OCI-LY7 (cell line): ENCODE measurements around the gene MIEF1. TPM values are rescaled to one million over a fixed set of nuclear protein-coding genes. Genes with fewer than 3 reads are reported as not detected.

ENCODE experiments used
- BruUV-seq: library from RNA; stranded (reverse); fragments of 400-500 nt; replicated peaks from 2 replicates; lab custom pipeline; 2021; lab: Mats Ljungman, UMichigan
- CTCF ChIA-PET: fragments of 300-600 bp; sonication (Branson Sonifier 250); formaldehyde crosslinking; loops from one replicate; lab custom pipeline; 2022; ENCODE audit warnings: antibody characterized with exemption; ENCODE audit not compliant: unreplicated experiment; lab: Charles Lee
- POLR2A ChIA-PET: fragments of 300-600 bp; sonication (Branson Sonifier 250); formaldehyde crosslinking; loops from one replicate; lab custom pipeline; 2022; ENCODE audit warnings: antibody characterized with exemption; lab: Charles Lee
- DNase-seq: peaks from one replicate; pipeline ENCODE4 v3.0.0-alpha.2; 2015; ENCODE audit warnings: low spot score
- H2AFZ ChIP-seq: fragments of 200-600 bp; sonication (generic), shearing (Covaris generic); 2 replicates; pipeline ENCODE4 v1.6.1; 2014; ENCODE audit warnings: mild to moderate bottlenecking, antibody characterized with exemption, low read length, moderate library complexity
- H3K27ac ChIP-seq: fragments of 200-600 bp; sonication (generic); 2 replicates; pipeline ENCODE4 v1.5.1; 2014; ENCODE audit warnings: mixed run types, low read depth, mild to moderate bottlenecking, moderate library complexity, low read length, inconsistent platforms; ENCODE audit not compliant: poor library complexity, severe bottlenecking
- H3K36me3 ChIP-seq: fragments of 200-600 bp; sonication (generic); 2 replicates; pipeline ENCODE4 v1.6.1; 2014; ENCODE audit warnings: mild to moderate bottlenecking, antibody characterized with exemption, low read length, moderate library complexity, mixed read lengths; ENCODE audit not compliant: insufficient read depth
- H3K4me1 ChIP-seq: fragments of 200-600 bp; sonication (generic); 2 replicates; pipeline ENCODE4 v1.5.1; 2014; ENCODE audit warnings: mild to moderate bottlenecking, low read length; ENCODE audit not compliant: insufficient read depth, poor library complexity, severe bottlenecking
- H3K4me2 ChIP-seq: fragments of 200-600 bp; sonication (generic); 2 replicates; pipeline ENCODE4 v1.6.1; 2014; ENCODE audit warnings: mild to moderate bottlenecking, low read length
- H3K4me3 ChIP-seq: fragments of 200-600 bp; sonication (generic); 2 replicates; pipeline ENCODE4 v1.5.1; 2014; ENCODE audit warnings: mild to moderate bottlenecking, low read depth, low read length; ENCODE audit not compliant: poor library complexity, severe bottlenecking
- H3K79me2 ChIP-seq: fragments of 200-600 bp; sonication (generic); 2 replicates; pipeline ENCODE4 v1.6.1; 2016; ENCODE audit warnings: low read depth, mild to moderate bottlenecking, low read length, moderate library complexity, mixed read lengths; ENCODE audit not compliant: insufficient read depth
- H3K9me2 ChIP-seq: fragments of 200-600 bp; sonication (generic); 2 replicates; pipeline ENCODE4 v1.6.1; 2016; ENCODE audit warnings: mild to moderate bottlenecking, low read length, mixed read lengths; ENCODE audit not compliant: insufficient read depth
- H3K9me3 ChIP-seq: fragments of 200-600 bp; sonication (generic); 2 replicates; pipeline ENCODE4 v1.6.1; 2014; ENCODE audit warnings: mild to moderate bottlenecking, mixed run types, low read length, mixed read lengths
- H4K20me1 ChIP-seq: fragments of 200-600 bp; sonication (generic); 2 replicates; pipeline ENCODE4 v1.6.1; 2014; ENCODE audit warnings: mild to moderate bottlenecking, antibody characterized with exemption, low read length, moderate library complexity, mixed read lengths; ENCODE audit not compliant: insufficient read depth
- CTCF ChIP-seq: fragments of 200-600 bp; sonication (generic); conservative IDR thresholded peaks from 2 replicates; pipeline ENCODE4 v1.5.1; 2014; ENCODE audit warnings: mild to moderate bottlenecking, antibody characterized with exemption, low read length, moderate library complexity, mixed read lengths
- EZH2phosphoT487 ChIP-seq: fragments of 200-600 bp; sonication (generic); IDR thresholded peaks from 2 replicates; pipeline ENCODE4 v1.6.1; 2018; ENCODE audit warnings: low read depth, borderline replicate concordance, mild to moderate bottlenecking, mixed run types, antibody characterized with exemption, low read length, moderate library complexity, mixed read lengths
- intact Hi-C: fragments of 100-400 bp; cut with micrococcal nuclease; formaldehyde crosslinking; loops from one replicate; pipeline ENCODE4 v1.10.0; 2022; ENCODE audit not compliant: unreplicated experiment
- total RNA-seq, 2 experiments: library from RNA; depleted of rRNA in 1 of 2; stranded (reverse); fragments of >200 nt in 1 of 2; shearing (Covaris generic) in 1 of 2; gene quantifications; 2 replicates each; pipeline ENCODE4 v1.2.3, GENCODE V29; 2014 to 2022

MIEF1 gene
- total RNA-seq, 2 experiments from 2014 or later, result 32.5 to 55.0 TPM

DNA sequence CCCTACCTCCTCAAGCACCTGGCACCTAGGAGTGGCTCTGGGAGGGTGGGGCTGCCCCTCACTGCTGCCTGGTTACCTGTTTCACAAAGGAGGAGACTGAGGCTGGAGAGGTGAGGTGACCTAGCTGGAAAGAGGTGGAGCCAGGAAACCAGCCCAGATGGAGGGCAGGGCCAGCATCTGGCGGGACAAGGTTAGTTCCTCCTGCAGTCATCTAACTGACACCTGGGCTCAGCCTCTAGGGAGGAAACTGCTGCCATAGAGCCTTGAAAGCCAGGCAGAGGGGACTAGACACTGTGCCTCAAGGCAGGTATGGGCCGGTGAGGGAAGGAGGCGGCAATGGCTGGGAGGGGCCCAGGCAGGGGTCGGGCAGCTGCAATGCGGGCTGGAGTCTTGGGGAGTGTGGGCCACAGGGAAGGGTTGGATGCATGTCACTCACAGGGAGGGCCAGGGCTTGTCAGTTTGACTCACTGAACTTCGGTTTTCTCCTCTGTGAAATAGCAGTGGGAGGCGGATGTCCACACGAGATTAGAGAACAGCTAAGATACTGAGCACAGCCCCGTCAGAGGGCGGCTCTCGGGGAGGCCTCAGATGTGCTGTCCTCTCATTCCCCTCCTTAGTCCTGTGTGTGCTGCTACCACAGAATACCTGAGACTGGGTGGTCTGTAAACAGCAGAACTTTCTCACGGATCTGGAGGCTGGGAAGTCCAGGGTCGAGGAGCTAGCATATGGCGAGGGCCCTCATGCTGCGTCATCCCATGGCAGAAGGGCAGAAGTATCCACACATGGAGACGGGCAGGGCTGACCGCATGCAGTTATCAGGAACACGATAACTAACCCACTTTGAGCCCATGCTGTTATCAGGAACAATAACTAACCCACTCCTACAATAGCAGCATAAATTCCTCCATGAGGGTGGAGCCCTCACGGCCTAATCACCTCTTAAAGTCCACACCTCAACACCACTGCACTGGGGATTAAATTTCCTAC lies 29.2 kb upstream of the MIEF1 start:
- POLR2A ChIA-PET, result interaction anchor here (0.5 to 1.0 kb wide), 2 partner anchors 25 to 152 kb away, joined by 3 to 4 read pairs; no protein-coding TSS in a partner anchor
- no TSS peak for BruUV-seq
- CTCF ChIA-PET, result interaction anchor here (0.6 kb wide), 1 partner anchor 47 kb away, joined by 35 read pairs; no protein-coding TSS in a partner anchor
- DNase-seq, result peak; percentile 84
- intact Hi-C loops, result loop anchor here (5.0 kb wide), 1 partner anchor 76 kb away; the partner anchor contains the start of gene TAB1
- H3K4me1 ChIP-seq, result peaks cover 69% of the 10 kb centered on the region
- no peak for TF ChIP-seq EZH2phosphoT487
- H3K4me3 ChIP-seq, result peak overlapping the region; percentile 25
- H3K79me2 ChIP-seq, result peaks cover 23% of the 10 kb centered on the region; the same call in 1 of the 2 replicates
- H2AFZ ChIP-seq, result no peak overlapping the region
- H3K4me2 ChIP-seq, result peak overlapping the region; percentile 76
- H3K36me3 ChIP-seq, result peaks cover 33% of the 10 kb centered on the region
- peaks cover 6% of the 10 kb centered on the region; the same call in 1 of the 2 replicates for H4K20me1 ChIP-seq
- no peaks in the 10 kb centered on the region for H3K9me3 ChIP-seq
- H3K9me2 ChIP-seq, result no peaks in the 10 kb centered on the region
- H3K27ac ChIP-seq, result peak overlapping the region; percentile 66

GRCh38 chr22:39473851-39474250 lies 28.2 kb upstream of the MIEF1 start:
- H2AFZ ChIP-seq, result no peak overlapping the region
- H3K27ac ChIP-seq, result no peak overlapping the region
- ChIA-PET CTCF (no interaction called here), POLR2A (interaction anchor here (0.6 kb wide), 1 partner anchor 127 kb away, joined by 5 read pairs; no protein-coding TSS in a partner anchor)
- no peak overlapping the region for H3K4me3 ChIP-seq
- H3K4me2 ChIP-seq, result no peak overlapping the region
- peaks cover 59% of the 10 kb centered on the region for H3K4me1 ChIP-seq
- H3K79me2 ChIP-seq, result peaks cover 15% of the 10 kb centered on the region; the same call in 1 of the 2 replicates
- intact Hi-C loops, result loop anchor here (5.0 kb wide), 1 partner anchor 77 kb away; the partner anchor contains the start of gene TAB1
- H3K9me2 ChIP-seq, result no peaks in the 10 kb centered on the region
- no TSS peak for BruUV-seq
- no peak for DNase-seq
- TF ChIP-seq EZH2phosphoT487, result no peak
- TF ChIP-seq CTCF, result no peak
- peaks cover 6% of the 10 kb centered on the region; the same call in 1 of the 2 replicates for H4K20me1 ChIP-seq
- no peaks in the 10 kb centered on the region for H3K9me3 ChIP-seq
- peaks cover 40% of the 10 kb centered on the region for H3K36me3 ChIP-seq
